Uterus (tissue), 4 donors: ENCODE data around the gene NRXN3. TPM values are rescaled to one million over a fixed set of nuclear protein-coding genes. Genes with fewer than 3 reads are reported as not detected.
"Not testable (repeated sequence)": the region's sequence is repeated elsewhere in the genome, so short reads cannot be mapped to it uniquely, and the experiment has no call there.

Source experiments
- DNase-seq, 2 donors: peaks; one replicate each; pipeline ENCODE4 v3.0.0-alpha.2; 2019 to 2020
- H3K27ac ChIP-seq, 2 donors: fragments of 200-600 bp; sonication (generic); 1 replicate in 1 of 2; 2 replicates in 1 of 2; pipeline ENCODE4 v1.5.1; 2016 to 2018
- H3K27me3 ChIP-seq, 2 donors: fragments of 200-600 bp; sonication (generic); one replicate each; pipeline ENCODE4 v1.5.1; 2018 to 2019; ENCODE audit warnings: control low read depth in 1 of 2
- H3K36me3 ChIP-seq, 2 donors: fragments of 200-600 bp; sonication (generic); one replicate each; pipeline ENCODE4 v1.5.1; 2019; ENCODE audit warnings: control low read depth in 1 of 2
- H3K4me1 ChIP-seq, 2 donors: fragments of 200-600 bp; sonication (generic); one replicate each; pipeline ENCODE4 v1.5.1; 2018 to 2019; ENCODE audit warnings: control low read depth in 1 of 2
- H3K4me3 ChIP-seq, 2 donors: fragments of 200-600 bp; sonication (generic); 1 replicate in 1 of 2; 2 replicates in 1 of 2; pipeline ENCODE4 v1.5.1; 2018 to 2019; ENCODE audit warnings: mild to moderate bottlenecking in 1 of 2
- H3K9me3 ChIP-seq, 2 donors: fragments of 200-600 bp; sonication (generic); one replicate each; pipeline ENCODE4 v1.5.1; 2019; ENCODE audit warnings: control low read depth in 1 of 2
- CTCF ChIP-seq, 4 experiments: fragments of 200-600 bp in 2 of 4; fragments of 450-650 bp in 2 of 4; sonication (generic) in 2 of 4; IDR thresholded peaks; one replicate each; pipeline ENCODE4 v1.5.1; 2016 to 2019; ENCODE audit warnings: antibody characterized with exemption in 4 of 4, mild to moderate bottlenecking in 2 of 4, moderate library complexity in 1 of 4
- POLR2A ChIP-seq, 2 donors: fragments of 450-650 bp; IDR thresholded peaks; one replicate each; pipeline ENCODE4 v1.6.1; 2016; ENCODE audit warnings: antibody characterized with exemption in 2 of 2, mild to moderate bottlenecking in 1 of 2, moderate library complexity in 1 of 2
- intact Hi-C: fragments of 100-400 bp; cut with DNase I; formaldehyde crosslinking; loops from one replicate; pipeline ENCODE4 v1.15.1; 2023; ENCODE audit warnings: low total_unique reads
- total RNA-seq, 4 donors: library from RNA; depleted of rRNA in 3 of 4; stranded (reverse); fragments of >200 nt in 3 of 4; gene quantifications; one replicate each; pipeline versions ENCODE4 v1.1.0 to v1.2.4, GENCODE V29; 2014 to 2023
- donor health status: DM: yes; HTN: yes; CAD: no.

Gene NRXN3
- total RNA-seq, 4 donors from 2014 or later: 2.9 to 17.0 (median 4.4) TPM

- Histone ChIP-seq H3K9me3 (no peaks in the 10 kb centered on the region), H3K4me1 (no peaks in the 10 kb centered on the region), H3K27ac (no peak overlapping the region), H3K4me3 (no peak overlapping the region), H3K36me3 (no peaks in the 10 kb centered on the region), H3K27me3 (no peaks in the 10 kb centered on the region)
- no peak for DNase-seq
- no peak for TF ChIP-seq CTCF (IDR thresholded peaks at IDR 0.05)
- TF ChIP-seq POLR2A (IDR thresholded peaks at IDR 0.05): no peak
- intact Hi-C loops: no loop called here
Observed at GRCh38 chr14:79100578-79100977, 930.4 kb downstream of the NRXN3 start.

DNA sequence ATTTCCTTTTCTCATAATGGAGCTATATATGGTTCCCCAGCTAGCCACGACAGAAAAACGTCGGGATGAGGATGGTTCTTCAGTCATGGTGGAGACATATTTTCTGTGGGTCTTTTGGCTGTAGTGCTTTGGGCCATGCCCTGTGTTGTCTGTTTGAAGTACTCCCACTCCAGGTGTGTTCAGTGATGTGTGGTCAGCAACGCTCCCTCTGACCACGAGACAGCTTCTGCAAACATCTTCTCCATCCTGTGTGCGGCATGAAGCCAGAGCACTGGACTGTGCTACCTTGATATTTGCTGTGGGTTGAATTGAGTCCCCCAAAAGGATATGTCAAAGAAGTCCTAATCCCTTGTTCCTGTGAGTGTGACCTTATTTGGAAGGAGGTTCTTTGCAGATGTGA lies 931.2 kb downstream of the NRXN3 start:
- no peaks in the 10 kb centered on the region for H3K36me3 ChIP-seq
- no peaks in the 10 kb centered on the region for H3K27me3 ChIP-seq
- DNase-seq: no peak
- TF ChIP-seq POLR2A (IDR thresholded peaks at IDR 0.05): no peak
- no peak for TF ChIP-seq CTCF (IDR thresholded peaks at IDR 0.05)
- H3K9me3 ChIP-seq: no peaks in the 10 kb centered on the region
- no peak overlapping the region for H3K27ac ChIP-seq
- H3K4me1 ChIP-seq: no peaks in the 10 kb centered on the region
- H3K4me3 ChIP-seq: no peak overlapping the region
- intact Hi-C loops: no loop called here

DNA sequence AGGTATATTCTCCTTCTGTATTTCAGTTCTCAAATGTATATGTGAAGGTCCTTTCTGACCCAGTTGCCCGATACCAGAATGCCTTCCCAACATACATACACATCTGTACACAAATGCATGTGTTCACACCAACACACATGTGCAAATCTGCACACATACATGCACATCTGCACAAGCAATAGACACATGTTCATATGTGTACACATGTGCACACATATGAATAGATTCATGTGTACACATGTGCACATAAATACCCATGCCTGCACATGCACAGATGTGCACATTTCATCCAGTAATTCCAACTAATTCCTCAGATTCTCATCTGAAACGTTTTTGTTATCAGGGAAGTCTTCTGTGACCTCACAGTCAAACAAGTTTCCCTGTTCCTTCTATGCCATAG lies 933.6 kb downstream of the NRXN3 start:
- Histone ChIP-seq H3K9me3 (no peaks in the 10 kb centered on the region), H3K4me1 (no peaks in the 10 kb centered on the region), H3K27ac (no peak overlapping the region), H3K27me3 (no peaks in the 10 kb centered on the region), H3K36me3 (no peaks in the 10 kb centered on the region), H3K4me3 (no peak overlapping the region)
- DNase-seq: no peak
- no peak for TF ChIP-seq CTCF (IDR thresholded peaks at IDR 0.05)
- TF ChIP-seq POLR2A (IDR thresholded peaks at IDR 0.05): no peak
- intact Hi-C loops: no loop called here

DNA sequence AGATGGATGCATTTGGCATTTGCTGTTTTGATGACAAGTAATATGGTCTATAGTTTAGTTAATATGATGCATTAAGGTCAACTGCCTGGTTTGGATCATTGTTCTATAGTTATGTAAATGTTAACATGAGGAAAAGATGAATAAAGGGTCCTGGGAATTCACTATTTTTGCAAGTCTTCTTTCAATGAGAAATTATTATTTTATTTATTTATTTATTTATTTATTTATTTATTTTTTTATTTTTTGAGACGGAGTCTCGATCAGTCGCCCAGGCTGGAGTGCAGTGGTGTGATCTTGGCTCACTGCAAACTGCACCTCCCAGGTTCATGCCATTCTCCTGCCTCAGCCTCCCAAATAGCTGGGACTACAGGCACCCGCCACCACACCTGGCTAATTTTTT lies 940.4 kb downstream of the NRXN3 start:
- H3K36me3 ChIP-seq, H3K4me1 ChIP-seq, H3K9me3 ChIP-seq, H3K27ac ChIP-seq, H3K4me3 ChIP-seq, H3K27me3 ChIP-seq, DNase-seq, intact Hi-C loops: not testable (repeated sequence)

GRCh38 chr14:79111987-79112501 lies 941.9 kb downstream of the NRXN3 start:
- Histone ChIP-seq H3K4me1 (no peaks in the 10 kb centered on the region), H3K4me3 (no peak overlapping the region), H3K27me3 (no peaks in the 10 kb centered on the region), H3K36me3 (no peaks in the 10 kb centered on the region), H3K27ac (no peak overlapping the region), H3K9me3 (no peaks in the 10 kb centered on the region)
- DNase-seq: no peak
- no peak for TF ChIP-seq CTCF (IDR thresholded peaks at IDR 0.05)
- no peak for TF ChIP-seq POLR2A (IDR thresholded peaks at IDR 0.05)
- intact Hi-C loops: no loop called here

DNA sequence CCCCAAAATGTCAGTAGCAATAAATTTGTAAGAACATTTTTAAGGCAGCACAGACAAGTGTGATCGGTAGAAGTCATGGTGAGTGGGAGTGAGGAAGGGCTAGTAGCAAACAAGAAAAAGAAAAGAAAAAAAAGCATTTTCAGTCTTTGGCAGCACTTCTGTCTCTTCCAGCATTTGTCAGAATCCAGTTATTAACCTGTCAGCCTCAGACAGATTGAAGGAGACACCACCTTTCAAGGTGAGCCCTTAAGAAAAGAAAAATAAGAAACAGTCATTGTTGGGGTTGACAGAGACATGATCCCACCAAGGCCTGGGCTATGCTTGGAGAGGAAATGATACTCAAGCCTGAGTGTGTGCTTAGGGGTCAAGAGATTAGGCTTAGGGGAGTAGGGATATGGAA lies 947.4 kb downstream of the NRXN3 start:
- Histone ChIP-seq H3K36me3 (no peaks in the 10 kb centered on the region), H3K27ac (no peak overlapping the region), H3K9me3 (no peaks in the 10 kb centered on the region), H3K27me3 (no peaks in the 10 kb centered on the region), H3K4me1 (no peaks in the 10 kb centered on the region), H3K4me3 (no peak overlapping the region)
- no peak for DNase-seq
- intact Hi-C loops: no loop called here
- TF ChIP-seq CTCF (IDR thresholded peaks at IDR 0.05) (no peak), POLR2A (IDR thresholded peaks at IDR 0.05) (no peak)
